Activated CD4-positive, CD25-positive, alpha-beta regulatory T cell treated with anti-CD3 and anti-CD28 coated beads, Interleukin-2, amount 50 U/mL, for 72 hours (primary cell): ENCODE measurements around the gene SMARCB1.

Experiments used
- DNase-seq: peaks from one replicate; pipeline ENCODE4 v3.0.0; 2021

The SMARCB1 gene

DNA sequence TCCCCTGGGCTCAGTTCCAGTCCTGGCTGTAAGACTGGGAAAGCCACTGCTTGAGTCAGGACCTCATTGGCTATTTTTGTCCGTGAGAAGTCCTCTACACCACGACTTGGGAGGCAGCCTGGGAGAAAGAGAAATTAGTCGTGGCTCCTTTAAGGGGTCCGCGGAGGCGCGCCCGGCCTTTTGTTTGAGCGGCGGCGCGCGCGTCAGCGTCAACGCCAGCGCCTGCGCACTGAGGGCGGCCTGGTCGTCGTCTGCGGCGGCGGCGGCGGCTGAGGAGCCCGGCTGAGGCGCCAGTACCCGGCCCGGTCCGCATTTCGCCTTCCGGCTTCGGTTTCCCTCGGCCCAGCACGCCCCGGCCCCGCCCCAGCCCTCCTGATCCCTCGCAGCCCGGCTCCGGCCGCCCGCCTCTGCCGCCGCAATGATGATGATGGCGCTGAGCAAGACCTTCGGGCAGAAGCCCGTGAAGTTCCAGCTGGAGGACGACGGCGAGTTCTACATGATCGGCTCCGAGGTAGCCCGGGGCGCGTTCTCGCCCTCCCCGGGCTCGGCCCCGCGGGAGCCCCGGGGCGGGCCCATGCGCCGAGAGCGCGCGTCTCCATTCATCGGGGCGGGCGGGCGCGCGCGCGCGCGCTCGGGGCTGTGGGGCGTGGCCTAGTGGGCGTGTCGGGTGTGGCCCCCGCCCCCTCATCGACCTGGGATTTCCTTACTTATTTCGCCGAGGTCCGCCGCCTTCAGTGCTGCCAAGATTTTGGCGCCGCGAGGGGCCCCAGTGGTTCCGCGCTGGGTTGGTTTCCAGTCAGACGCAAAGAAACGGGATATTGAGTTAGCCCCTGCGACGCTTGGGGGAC is at the start of gene SMARCB1:
SMARCB1 (plus strand) TSS at position 215 of the 848 bp plus-strand sequence; CDS start at position 419, 204 bp downstream.
- peak; percentile 92 for DNase-seq

DNA sequence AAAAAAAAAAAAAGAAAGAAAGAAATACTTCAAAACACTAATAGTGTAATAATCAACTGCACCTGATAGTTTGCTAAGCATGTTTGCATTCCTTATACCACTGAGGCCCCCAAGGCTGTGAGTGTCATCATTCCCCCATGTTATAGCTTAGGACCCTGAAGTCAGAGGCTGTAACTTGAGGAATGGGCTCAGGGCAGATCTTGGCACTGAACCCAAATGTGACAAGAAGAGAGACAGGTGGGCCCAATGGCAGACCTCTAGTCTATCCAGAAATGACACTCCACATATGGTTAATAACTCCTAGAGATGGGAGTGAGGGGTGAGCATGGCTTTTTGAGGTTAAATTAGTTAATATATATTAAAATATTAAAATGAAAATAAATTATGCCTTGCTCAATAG is 49.1 kb upstream of the SMARCB1 start:
- no peak for DNase-seq

DNA sequence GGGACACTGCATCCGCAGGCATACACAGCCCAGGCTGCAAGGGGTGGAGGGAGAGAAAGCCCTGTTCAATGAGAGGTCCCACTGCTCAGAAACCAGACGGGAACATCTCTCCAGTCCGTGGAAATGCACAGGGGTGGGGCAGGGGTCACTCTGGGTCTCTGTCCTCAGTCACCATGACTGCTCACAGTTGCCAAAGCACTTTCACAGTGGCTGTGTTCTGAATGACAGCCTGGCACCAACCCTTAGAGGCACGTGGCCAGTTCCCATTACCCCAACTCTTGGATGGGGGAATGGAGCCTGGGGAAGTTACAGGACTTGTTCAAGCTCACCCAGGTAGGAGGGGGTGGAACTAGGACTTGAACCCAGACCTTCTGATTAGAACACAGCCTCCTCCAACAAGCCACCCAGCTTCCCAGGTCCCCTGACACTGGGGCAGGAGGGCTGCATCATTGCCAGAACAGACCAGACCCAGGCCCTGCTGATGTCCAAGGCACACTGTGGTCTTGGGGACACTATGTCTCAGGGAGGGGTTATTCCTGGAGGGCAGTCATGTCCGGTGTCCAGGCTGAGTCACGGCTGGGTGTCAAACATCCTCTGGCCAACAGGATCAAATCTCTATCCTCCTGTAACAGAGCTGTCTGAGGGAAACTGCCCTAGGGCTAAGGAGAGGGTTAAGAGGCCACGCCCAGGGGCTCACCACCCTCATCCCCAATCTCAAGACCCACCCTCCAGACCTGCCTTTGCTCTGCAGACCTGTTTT is 44.1 kb upstream of the SMARCB1 start:
- no peak for DNase-seq

DNA sequence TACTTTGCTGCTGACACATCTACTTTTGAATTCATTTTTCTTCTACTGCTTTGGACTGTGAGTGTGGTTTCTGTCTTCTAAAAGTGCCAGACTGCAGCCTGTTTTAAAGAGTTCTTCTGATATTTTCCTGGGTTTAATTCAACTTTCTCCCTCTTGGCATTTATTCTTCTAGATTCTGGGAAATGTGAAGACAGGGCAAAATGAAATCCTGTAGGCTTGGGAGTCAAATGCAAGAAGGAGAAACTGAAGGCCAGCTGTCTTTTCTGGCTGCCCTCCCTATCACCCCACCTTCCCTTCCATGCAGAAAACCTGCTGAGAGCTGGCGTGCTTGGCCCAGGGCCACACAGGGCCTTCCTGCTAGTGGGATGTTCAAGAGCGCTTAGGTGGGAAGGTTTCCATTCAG is 43.5 kb upstream of the SMARCB1 start:
- no peak for DNase-seq

GRCh38 chr22:23744001-23744400 is 42.8 kb upstream of the SMARCB1 start:
- DNase-seq: no peak

DNA sequence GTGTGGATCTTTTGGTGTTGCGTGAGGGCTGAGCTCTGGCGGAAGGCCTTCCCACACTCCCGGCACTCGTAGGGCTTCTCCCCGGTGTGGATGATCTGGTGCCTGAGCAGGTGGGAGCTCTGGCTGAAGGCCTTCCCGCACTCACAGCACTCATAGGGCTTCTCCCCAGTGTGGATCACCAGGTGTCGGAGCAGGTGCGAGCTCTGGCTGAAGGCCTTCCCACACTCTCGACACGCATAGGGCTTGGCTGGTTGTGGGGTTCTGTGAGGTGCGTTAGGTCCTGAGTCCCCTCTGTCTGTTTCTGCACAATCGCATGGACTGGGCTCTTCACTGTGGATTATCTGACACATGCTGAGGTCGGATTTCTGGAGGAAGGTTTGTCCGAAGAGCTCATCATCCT is 42.3 kb upstream of the SMARCB1 start:
- DNase-seq: no peak

DNA sequence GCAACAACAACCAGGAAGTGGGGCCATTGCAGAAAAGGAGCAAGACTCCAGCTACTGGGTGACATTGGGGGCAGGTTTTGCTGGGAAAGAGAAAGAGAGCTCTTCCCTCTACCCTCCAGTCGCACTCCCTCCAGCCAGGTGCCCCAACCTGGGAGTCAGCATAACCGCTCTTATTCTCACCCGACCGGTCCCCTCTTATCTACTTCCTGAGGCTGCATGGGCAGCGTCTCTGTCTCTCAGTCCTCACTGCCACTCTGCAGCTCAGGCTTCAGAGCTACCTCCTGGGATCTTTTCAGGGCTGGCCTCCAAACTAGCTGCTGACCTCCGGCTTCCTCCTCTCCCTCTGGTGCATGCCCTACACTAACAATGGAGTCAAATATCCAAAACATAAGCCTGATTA is 41.0 kb upstream of the SMARCB1 start:
- DNase-seq: no peak

GRCh38 chr22:23749841-23750301 is 36.9 kb upstream of the SMARCB1 start:
- no peak for DNase-seq

DNA sequence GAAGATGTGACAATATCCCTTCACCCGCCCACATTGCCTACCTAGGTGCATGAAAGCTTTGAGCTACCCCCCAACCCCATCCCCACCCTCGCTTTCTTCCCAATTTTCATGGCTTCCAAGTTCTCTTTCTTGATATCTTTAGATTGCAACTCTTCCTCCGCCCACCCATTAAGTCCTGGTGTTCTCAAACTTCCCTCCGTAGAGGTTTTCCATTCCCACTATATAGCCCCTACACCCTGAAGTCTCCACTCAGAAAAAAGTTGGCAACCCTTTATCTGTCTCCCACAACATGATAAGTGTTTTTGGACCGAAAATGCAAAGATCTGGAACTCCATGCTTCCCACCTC is 36.4 kb upstream of the SMARCB1 start:
- DNase-seq: no peak

- DNase-seq: peak; percentile 69
Measured at GRCh38 chr22:23750714-23751440, 35.9 kb upstream of the SMARCB1 start, which contains the start of gene ZNF70. ZNF70 (minus strand) TSS chr22:23751112; CDS start chr22:23745140, 5,972 bp downstream.

GRCh38 chr22:23751441-23751996 is 35.2 kb upstream of the SMARCB1 start:
- no peak for DNase-seq

DNA sequence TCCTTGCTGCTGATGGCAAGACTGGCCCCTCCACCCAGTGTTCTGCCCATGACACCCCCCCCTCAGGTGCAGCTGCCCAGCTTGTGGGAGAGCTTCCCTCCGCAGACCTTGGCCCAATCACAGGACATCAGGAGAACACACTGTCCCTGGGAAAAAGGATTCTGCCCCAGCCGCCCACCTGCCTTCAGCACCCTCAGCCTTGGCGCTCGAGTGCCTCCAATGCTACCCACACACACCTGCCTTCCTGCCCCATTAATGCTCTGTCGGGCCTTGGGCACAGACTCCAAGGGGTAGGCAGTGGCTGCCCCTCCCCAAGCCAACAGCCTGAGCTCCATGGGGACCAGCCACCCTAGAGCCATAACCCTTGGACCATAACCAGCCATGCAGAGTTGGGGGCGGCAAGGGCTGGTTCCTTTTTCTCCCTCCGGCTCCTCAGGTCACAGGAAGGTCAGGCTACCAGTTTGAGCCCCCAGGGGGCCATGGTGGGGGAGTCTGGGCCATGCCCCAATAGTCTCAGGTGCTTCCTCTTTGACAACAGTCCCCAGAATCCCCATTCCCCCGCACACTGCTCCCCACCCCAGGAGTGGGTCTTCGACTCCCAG is 34.6 kb upstream of the SMARCB1 start:
- no peak for DNase-seq

GRCh38 chr22:23752750-23753149 is 34.0 kb upstream of the SMARCB1 start:
- DNase-seq: no peak

DNA sequence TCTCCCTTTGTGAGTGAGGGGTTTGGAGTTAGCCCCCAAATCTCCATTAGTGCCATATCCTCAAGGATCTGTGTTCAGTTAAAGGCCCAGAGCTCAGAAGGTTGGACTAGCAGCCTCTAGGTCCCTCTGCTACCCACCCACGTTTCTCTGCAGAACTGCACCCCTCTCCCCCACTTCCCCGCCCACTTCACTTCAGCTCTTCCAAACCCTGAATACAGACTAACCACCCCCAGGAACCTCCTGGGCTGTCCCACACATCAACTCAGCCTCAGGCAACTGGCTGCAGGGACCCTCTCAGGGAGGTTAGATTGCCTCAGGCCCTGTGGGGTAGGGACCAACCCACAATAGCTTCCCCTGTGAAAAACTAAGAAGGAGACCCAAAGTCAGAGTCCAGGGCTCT is 33.4 kb upstream of the SMARCB1 start:
- no peak for DNase-seq

GRCh38 chr22:23754220-23754919 is 32.4 kb upstream of the SMARCB1 start, which contains the start of gene VPREB3:
VPREB3 (minus strand) TSS chr22:23754425; CDS start chr22:23754363, 62 bp downstream.
- no peak for DNase-seq

- no peak for DNase-seq
Measured at GRCh38 chr22:23754980-23755636, 31.7 kb upstream of the SMARCB1 start.

DNA sequence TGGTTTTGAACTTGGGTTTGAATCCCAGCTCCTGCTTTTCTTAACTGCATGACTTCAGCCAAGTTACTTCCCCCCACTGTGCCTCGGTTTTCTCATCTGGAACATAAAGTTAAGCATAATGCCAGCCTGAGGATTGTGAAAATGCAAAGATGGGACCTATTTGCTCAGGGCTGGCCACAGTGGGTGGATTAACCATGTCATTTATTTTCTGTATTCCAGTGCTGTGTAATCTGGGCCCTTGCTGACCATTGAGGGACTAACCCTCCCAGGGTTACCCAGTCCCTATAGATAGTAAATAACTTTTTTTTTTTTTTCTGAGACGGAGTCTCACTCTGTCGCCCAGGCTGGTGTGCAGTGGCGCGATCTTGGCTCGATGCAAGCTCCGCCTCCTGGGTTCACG is 31.1 kb upstream of the SMARCB1 start:
- DNase-seq: no peak

DNA sequence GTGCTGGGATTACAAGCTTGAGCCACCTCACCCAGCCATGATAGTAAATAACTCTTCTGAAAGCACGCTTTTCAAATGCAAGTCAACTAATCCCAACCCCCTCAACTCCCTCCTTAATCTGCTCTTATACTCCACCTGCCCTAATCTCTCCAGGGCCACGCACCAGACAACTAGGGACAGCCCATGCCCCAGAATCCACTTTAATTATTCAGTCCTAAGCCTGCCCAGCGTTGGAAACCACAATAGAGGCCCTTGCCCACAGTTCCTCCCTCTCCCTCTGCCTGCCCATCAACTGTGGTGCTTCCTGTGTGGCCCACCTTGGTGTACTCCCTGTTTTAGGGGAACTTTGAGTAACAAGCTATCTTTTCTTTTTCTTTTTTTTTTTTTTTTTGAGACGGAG is 29.9 kb upstream of the SMARCB1 start:
- no peak for DNase-seq

DNA sequence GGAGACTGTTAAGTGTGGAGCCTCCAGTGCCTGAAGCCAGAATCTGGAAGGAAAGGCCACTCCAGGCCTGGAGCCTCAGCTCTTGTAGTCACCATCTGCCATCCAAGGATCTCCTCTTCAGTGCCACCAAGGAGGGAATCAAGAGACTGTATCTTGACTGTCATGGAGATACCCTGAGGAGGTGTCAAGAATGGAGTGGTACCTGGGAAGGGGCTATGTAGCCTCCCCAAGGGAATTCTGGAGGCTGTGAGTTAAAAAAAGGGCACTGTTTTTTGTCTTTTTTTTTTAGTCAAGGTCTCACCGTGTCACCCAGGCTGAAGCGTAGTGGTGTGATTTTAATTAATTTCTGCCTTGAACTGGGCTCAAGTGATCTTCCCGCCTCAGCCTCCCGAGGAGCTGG is 27.2 kb upstream of the SMARCB1 start:
- no peak for DNase-seq

DNA sequence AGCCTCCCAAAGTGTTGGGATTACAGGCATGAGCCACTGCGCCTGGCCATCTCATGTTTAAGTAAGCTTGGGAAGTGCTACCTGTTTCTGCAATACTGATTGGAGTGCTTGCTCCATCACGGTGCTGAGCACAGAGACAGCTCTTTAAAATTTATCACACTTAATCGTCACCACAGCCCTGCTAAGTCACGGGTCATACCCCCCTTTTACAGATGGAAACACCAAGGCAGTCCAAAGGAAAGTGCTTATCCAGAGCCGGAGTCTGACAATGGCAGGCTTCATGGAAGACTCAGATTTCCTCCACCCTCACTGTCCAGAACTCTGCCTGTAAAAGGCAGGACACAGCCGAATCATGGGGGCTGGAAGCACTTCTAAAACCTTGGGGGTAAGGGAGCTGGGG is 26.7 kb upstream of the SMARCB1 start:
- DNase-seq: no peak

DNA sequence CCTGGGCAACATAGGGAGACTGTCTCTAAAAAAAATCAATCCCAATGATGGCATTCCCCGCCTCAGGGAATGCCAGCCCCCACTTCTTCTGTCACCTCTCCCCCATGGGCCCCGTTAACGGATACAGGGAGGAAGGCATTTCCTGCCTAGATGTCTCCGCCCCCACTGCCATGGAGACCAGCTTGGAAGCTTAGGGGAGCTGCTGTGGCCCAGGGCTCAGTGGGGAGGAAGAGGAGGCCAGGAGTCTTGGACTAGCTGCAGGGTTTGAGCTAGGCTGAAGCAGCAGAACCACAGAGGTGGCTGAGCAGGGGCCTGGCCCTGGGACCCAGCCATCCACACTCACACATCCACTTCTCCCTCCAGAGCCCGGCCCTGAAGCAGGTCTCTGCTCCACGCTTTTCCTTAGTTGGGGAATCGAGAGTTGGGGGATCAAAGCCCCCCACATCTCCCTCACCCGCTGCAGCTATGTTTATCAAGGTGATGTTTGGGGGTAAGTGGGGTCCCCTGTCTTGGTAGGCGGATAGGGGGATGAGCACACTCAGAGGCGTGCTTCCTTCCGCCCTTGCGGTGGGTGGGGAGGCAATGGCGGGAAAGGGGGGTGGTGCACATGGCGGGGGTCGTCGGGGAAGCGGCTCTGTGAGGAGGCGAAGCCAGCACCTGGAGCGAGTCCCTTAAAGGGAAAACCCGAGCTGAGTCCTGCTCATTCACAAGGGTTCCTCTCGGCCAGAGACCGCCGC is 23.8 kb upstream of the SMARCB1 start, which contains the start of gene C22orf15:
C22orf15 (plus strand) TSS at position 149 of the 737 bp plus-strand sequence; CDS start at position 466, 317 bp downstream.
- no peak for DNase-seq
